Gastroesophageal sphincter (tissue), 3 donors: Measurements from ENCODE around the gene CNPY4.

Experiments
- EP300 ChIP-seq: sonication (generic); formaldehyde crosslinking; IDR thresholded peaks from one replicate; pipeline ENCODE4 v1.6.1; 2017; ENCODE audit warnings: antibody characterized with exemption, mild to moderate bottlenecking
- POLR2A ChIP-seq, 2 donors: fragments of 450-650 bp; IDR thresholded peaks; one replicate each; pipeline ENCODE4 v1.6.1; 2017; ENCODE audit warnings: antibody characterized with exemption in 2 of 2, mild to moderate bottlenecking in 2 of 2, moderate library complexity in 1 of 2
- POLR2AphosphoS5 ChIP-seq: sonication (generic); formaldehyde crosslinking; IDR thresholded peaks from one replicate; pipeline ENCODE4 v1.6.1; 2017; ENCODE audit warnings: antibody characterized with exemption
- TF ChIP-seq, protein P1 (sequence below), 4 experiments: fragments of 200-600 bp in 2 of 4; fragments of 450-650 bp in 2 of 4; sonication (generic) in 1 of 4; IDR thresholded peaks; one replicate each; pipeline ENCODE4 v1.5.1; 2017 to 2019; ENCODE audit warnings: antibody characterized with exemption in 4 of 4, mild to moderate bottlenecking in 2 of 4, moderate library complexity in 2 of 4

- TF ChIP-seq POLR2AphosphoS5 = no peak
- TF ChIP-seq, protein P1, sequence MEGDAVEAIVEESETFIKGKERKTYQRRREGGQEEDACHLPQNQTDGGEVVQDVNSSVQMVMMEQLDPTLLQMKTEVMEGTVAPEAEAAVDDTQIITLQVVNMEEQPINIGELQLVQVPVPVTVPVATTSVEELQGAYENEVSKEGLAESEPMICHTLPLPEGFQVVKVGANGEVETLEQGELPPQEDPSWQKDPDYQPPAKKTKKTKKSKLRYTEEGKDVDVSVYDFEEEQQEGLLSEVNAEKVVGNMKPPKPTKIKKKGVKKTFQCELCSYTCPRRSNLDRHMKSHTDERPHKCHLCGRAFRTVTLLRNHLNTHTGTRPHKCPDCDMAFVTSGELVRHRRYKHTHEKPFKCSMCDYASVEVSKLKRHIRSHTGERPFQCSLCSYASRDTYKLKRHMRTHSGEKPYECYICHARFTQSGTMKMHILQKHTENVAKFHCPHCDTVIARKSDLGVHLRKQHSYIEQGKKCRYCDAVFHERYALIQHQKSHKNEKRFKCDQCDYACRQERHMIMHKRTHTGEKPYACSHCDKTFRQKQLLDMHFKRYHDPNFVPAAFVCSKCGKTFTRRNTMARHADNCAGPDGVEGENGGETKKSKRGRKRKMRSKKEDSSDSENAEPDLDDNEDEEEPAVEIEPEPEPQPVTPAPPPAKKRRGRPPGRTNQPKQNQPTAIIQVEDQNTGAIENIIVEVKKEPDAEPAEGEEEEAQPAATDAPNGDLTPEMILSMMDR (IDR thresholded peaks at IDR 0.05) = no peak
- no peak for TF ChIP-seq EP300
- TF ChIP-seq POLR2A (IDR thresholded peaks at IDR 0.05) = no peak
Measured at GRCh38 chr7:100074841-100075240, 44.6 kb upstream of the CNPY4 start.
